ENCODE data around the gene ZBTB46. TPM values are rescaled to one million over a fixed set of nuclear protein-coding genes. Genes with fewer than 3 reads are reported as not detected.

The ZBTB46 gene
- total RNA-seq, 4 donors from 2014 or later, result 15.9 to 39.9 (median 27.7) TPM

DNA sequence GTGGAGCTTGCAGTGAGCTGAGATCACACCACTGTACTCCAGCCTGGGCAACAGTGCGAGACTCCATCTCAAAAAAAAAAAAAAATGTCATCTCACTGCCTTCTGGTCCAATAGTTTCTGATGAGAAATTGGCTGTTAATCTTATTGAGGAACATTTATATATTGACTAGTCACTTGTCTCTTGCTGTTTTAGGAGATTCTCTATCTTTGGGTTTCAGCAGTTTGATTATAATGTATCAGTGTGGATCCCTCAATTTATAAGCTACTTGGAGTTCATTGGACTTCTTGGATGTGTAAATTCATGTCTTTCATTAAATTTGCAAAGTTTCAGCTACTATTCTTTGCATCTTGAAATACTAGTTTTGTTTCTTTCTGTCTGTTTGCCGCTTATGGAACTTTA, 112.1 kb downstream of the ZBTB46 start:
- 96 to 100% methylated on average over 2 of the region's 2 CpGs for WGBS, 2 donors
- no peaks in the 10 kb centered on the region for H3K4me1 ChIP-seq
- no peaks in the 10 kb centered on the region for H3K9me3 ChIP-seq
- peaks cover 14% of the 10 kb centered on the region in 2 donors for H3K36me3 ChIP-seq
- H3K27me3 ChIP-seq, result no peaks in the 10 kb centered on the region
- no peak for DNase-seq
- intact Hi-C loops (cut with DNase I), result no loop called here
- no peak overlapping the region for H3K27ac ChIP-seq
- H3K4me3 ChIP-seq (replicated peaks in 1 of 3), result no peak overlapping the region
- no peak for TF ChIP-seq POLR2A (IDR thresholded peaks at IDR 0.05)
- TF ChIP-seq, protein P1, sequence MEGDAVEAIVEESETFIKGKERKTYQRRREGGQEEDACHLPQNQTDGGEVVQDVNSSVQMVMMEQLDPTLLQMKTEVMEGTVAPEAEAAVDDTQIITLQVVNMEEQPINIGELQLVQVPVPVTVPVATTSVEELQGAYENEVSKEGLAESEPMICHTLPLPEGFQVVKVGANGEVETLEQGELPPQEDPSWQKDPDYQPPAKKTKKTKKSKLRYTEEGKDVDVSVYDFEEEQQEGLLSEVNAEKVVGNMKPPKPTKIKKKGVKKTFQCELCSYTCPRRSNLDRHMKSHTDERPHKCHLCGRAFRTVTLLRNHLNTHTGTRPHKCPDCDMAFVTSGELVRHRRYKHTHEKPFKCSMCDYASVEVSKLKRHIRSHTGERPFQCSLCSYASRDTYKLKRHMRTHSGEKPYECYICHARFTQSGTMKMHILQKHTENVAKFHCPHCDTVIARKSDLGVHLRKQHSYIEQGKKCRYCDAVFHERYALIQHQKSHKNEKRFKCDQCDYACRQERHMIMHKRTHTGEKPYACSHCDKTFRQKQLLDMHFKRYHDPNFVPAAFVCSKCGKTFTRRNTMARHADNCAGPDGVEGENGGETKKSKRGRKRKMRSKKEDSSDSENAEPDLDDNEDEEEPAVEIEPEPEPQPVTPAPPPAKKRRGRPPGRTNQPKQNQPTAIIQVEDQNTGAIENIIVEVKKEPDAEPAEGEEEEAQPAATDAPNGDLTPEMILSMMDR (IDR thresholded peaks at IDR 0.05), result no peak

DNA sequence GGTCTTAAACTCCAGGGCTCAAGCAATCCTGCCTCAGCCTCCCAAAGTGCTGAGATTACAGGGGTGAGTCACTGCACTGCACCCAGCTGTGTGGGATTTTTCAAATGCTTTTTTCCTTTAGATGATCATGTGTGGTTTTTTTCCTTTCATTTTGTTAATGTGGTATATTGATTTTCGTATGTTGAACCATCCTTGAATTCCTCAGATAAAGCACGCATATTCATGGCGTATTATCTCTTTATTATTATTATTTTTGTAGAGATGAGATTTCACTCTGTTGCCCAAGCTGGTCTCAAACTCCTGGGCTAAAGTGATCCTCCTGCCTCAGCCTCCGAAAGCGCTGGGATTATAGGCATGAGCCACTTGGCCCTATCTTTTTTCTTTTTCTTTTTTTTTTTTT, 116.2 kb downstream of the ZBTB46 start:
- no peaks in the 10 kb centered on the region for H3K9me3 ChIP-seq
- no peak for DNase-seq
- 98% methylated on average over 5 of the region's 5 CpGs for WGBS, 2 donors
- H3K27ac ChIP-seq, result no peak overlapping the region
- no peaks in the 10 kb centered on the region for H3K27me3 ChIP-seq
- H3K36me3 ChIP-seq, result peaks cover 16 to 19% of the 10 kb centered on the region in 2 donors
- no peak overlapping the region for H3K4me3 ChIP-seq (replicated peaks in 1 of 3)
- TF ChIP-seq POLR2A (IDR thresholded peaks at IDR 0.05), result no peak
- TF ChIP-seq, protein P1 (IDR thresholded peaks at IDR 0.05), result no peak
- intact Hi-C loops (cut with DNase I), result no loop called here
- H3K4me1 ChIP-seq, result no peaks in the 10 kb centered on the region

DNA sequence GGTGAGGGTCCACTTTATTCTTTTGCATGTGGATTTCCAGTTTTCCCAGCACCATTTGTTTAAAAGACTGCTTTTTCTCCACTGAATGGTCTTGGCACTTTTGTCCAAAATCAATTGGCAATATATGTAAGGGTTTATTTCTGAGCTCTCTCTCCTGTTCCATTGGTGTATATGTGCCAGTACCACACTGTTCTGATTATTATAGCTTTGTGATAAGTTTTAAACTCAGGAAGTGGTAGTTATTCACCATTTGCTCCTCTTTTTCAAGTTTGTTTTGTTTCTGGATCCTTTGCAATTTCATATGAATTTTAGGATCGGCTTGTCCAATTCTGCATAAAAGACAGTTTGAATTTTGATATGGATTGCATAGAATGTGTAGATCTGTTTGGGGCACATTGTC, 118.9 kb downstream of the ZBTB46 start:
- H3K36me3 ChIP-seq, result peaks cover 8 to 21% of the 10 kb centered on the region in 2 donors
- intact Hi-C loops (cut with DNase I), result no loop called here
- H3K9me3 ChIP-seq, result no peaks in the 10 kb centered on the region
- no peak overlapping the region for H3K27ac ChIP-seq
- no peak for DNase-seq
- H3K4me3 ChIP-seq (replicated peaks in 1 of 3), result no peak overlapping the region
- TF ChIP-seq, protein P1 (IDR thresholded peaks at IDR 0.05), result no peak
- TF ChIP-seq POLR2A (IDR thresholded peaks at IDR 0.05), result no peak
- 100% methylated on average over 1 of the region's 1 CpG for WGBS, 2 donors
- no peaks in the 10 kb centered on the region for H3K27me3 ChIP-seq
- H3K4me1 ChIP-seq, result peaks cover 7 to 11% of the 10 kb centered on the region in 2 donors

DNA sequence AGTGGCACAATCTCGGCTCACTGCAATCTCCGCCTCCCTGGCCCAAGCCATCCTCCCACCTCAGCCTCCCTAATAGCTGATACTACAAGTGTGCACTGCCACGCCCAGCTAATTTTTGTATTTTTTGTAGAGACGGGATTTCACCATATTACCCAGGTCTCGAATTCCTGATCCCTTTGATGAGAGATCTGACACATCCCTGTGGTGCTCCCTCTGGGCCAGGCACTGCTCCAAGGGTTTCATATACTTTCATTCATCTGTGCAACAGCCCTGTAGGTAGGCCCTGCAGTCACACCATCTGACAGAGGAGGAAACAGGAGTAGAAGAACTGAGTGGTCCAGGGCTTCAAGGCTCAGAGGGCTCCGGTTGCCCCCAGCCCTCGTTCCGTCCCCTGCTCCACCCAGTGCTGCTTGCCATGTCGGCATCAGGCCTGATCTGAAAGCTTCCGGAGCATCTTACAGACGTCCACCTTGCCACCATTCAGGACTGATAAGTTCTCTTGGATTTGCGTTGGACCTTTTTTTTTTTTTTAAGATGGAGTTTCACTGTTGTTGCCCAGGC, 119.9 kb downstream of the ZBTB46 start:
- 87 to 90% methylated on average over 12 of the region's 12 CpGs for WGBS, 2 donors
- no peak for DNase-seq
- H3K27ac ChIP-seq, result no peak overlapping the region

DNA sequence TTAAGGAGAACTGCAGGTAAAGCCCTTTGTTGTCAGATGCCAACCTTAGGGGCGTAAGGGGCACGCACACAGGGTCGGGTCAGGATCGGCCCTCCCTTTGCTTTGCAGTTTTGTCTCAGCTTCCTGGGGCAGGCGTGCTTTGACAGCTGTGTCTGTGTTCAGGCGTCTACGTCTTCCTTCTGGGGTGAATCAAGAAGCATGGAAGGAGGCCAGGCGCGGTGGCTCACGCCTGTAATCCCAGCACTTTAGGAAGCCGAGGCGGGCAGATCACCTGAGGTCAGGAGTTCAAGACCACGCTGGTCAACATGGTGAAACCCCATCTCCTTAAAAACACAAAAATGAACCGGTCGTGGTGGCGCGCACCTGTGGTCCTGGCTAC, 121.9 kb downstream of the ZBTB46 start:
- no peak overlapping the region for H3K27ac ChIP-seq
- no peak for DNase-seq
- TF ChIP-seq POLR2A (IDR thresholded peaks at IDR 0.05), result no peak
- TF ChIP-seq, protein P1 (IDR thresholded peaks at IDR 0.05), result no peak
- WGBS, 2 donors, result 93% methylated on average over 17 of the region's 17 CpGs
- H3K4me1 ChIP-seq, result peaks cover 18 to 20% of the 10 kb centered on the region in 2 donors
- H3K36me3 ChIP-seq, result peaks cover 8 to 30% of the 10 kb centered on the region in 2 donors
- intact Hi-C loops (cut with DNase I), result no loop called here
- H3K4me3 ChIP-seq (replicated peaks in 1 of 3), result no peak overlapping the region
- no peaks in the 10 kb centered on the region for H3K27me3 ChIP-seq
- no peaks in the 10 kb centered on the region for H3K9me3 ChIP-seq

More for the DNA sequence above, 119.9 kb downstream of the ZBTB46 start:
- Histone ChIP-seq H3K36me3 (peaks cover 8 to 21% of the 10 kb centered on the region in 2 donors), H3K27me3 (no peaks in the 10 kb centered on the region), H3K4me1 (peaks cover 18 to 20% of the 10 kb centered on the region in 2 donors), H3K9me3 (no peaks in the 10 kb centered on the region), H3K4me3 (replicated peaks in 1 of 3) (no peak overlapping the region)
- intact Hi-C loops (cut with DNase I), result no loop called here
- no peak for TF ChIP-seq POLR2A (IDR thresholded peaks at IDR 0.05)
- TF ChIP-seq, protein P1 (IDR thresholded peaks at IDR 0.05), result no peak

Measured in thyroid gland (tissue), 4 donors.